ENCODE results near the gene WNT16.
"Not testable (repeated sequence)": the region's sequence is repeated elsewhere in the genome, so short reads cannot be mapped to it uniquely, and the experiment has no call there.

The WNT16 gene

GRCh38 chr7:121328508-121329190 lies at the start of gene WNT16:
Gene WNT16 (plus strand): TSS chr7:121329000. CDS start chr7:121329293, 293 bp downstream.
- DNase-seq: no peak

- DNase-seq: no peak
These were observed 49.7 kb upstream of the WNT16 start for GRCh38 chr7:121279060-121279620.

- DNase-seq: no peak
These were observed 49.0 kb upstream of the WNT16 start for GRCh38 chr7:121279822-121280221.

- no peak for DNase-seq
These were observed 48.1 kb upstream of the WNT16 start for GRCh38 chr7:121280656-121281055.

GRCh38 chr7:121282129-121282528 lies 46.7 kb upstream of the WNT16 start:
- no peak for DNase-seq

- no peak for DNase-seq
These were observed 43.6 kb upstream of the WNT16 start for GRCh38 chr7:121285066-121285667.

GRCh38 chr7:121286186-121286585 lies 42.6 kb upstream of the WNT16 start:
- no peak for DNase-seq

GRCh38 chr7:121286742-121287734 lies 41.8 kb upstream of the WNT16 start:
- no peak for DNase-seq

- DNase-seq: no peak
These were observed 39.9 kb upstream of the WNT16 start for GRCh38 chr7:121288894-121289293.

GRCh38 chr7:121289930-121290329 lies 38.9 kb upstream of the WNT16 start:
- DNase-seq: not testable (repeated sequence)

- no peak for DNase-seq
These were observed 34.3 kb upstream of the WNT16 start for GRCh38 chr7:121294448-121294992.

GRCh38 chr7:121297843-121298242 lies 31.0 kb upstream of the WNT16 start:
- DNase-seq: no peak

GRCh38 chr7:121298831-121299239 lies 30.0 kb upstream of the WNT16 start:
- no peak for DNase-seq

GRCh38 chr7:121300685-121301420 lies 27.9 kb upstream of the WNT16 start:
- DNase-seq: no peak

GRCh38 chr7:121301446-121302213 lies 27.2 kb upstream of the WNT16 start:
- no peak for DNase-seq

- no peak for DNase-seq
These were observed 26.5 kb upstream of the WNT16 start for GRCh38 chr7:121302214-121302745.

GRCh38 chr7:121303422-121304101 lies 25.2 kb upstream of the WNT16 start:
- DNase-seq: no peak

GRCh38 chr7:121304102-121304658 lies 24.6 kb upstream of the WNT16 start:
- no peak for DNase-seq

- no peak for DNase-seq
These were observed 23.7 kb upstream of the WNT16 start for GRCh38 chr7:121305109-121305508.

- no peak for DNase-seq
These were observed 22.2 kb upstream of the WNT16 start for GRCh38 chr7:121306565-121306964.
